ENCODE measurements around the gene SETDB2. TPM values are rescaled to one million over a fixed set of nuclear protein-coding genes. Genes with fewer than 3 reads are reported as not detected.

The SETDB2 gene
- total and polyA plus RNA-seq, 2 of the 13 experiments (the other 11 are each of a cell fraction or from before 2014, with no cell fraction given) = 8.1 to 8.7 TPM

GRCh38 chr13:49495783-49496762, 52.0 kb downstream of the SETDB2 start, which contains the start of gene PHF11 (continued):
- TF ChIP-seq BCL6 (CRISPR knock-in tag; IDR thresholded peaks at IDR 0.05) = peak; percentile 33; the same call in 1 of the 2 replicates
- no peak for TF ChIP-seq ATAD3A (CRISPR knock-in tag; IDR thresholded peaks at IDR 0.05)
- TF ChIP-seq CAMTA2 (CRISPR knock-in tag; IDR thresholded peaks at IDR 0.05; ENCODE audit: borderline replicate concordance) = no peak
- no peak for TF ChIP-seq ZNF282 (IDR thresholded peaks at IDR 0.05; ENCODE audit: partially characterized antibody)
- no peak for TF ChIP-seq RBAK (CRISPR knock-in tag; IDR thresholded peaks at IDR 0.05)
- 0 out of 2 replicates have a peak, but pooled peaks have one; percentile 58 for TF ChIP-seq ZNF296 (CRISPR knock-in tag; conservative IDR thresholded peaks at IDR 0.05)
- TF ChIP-seq SMAD3 (CRISPR knock-in tag; IDR thresholded peaks at IDR 0.05) = no peak
- TF ChIP-seq ZNF431 (CRISPR knock-in tag; IDR thresholded peaks at IDR 0.05; ENCODE audit: borderline replicate concordance, low read depth) = no peak
- TF ChIP-seq SSRP1 (CRISPR knock-in tag; IDR thresholded peaks at IDR 0.05) = no peak
- TF ChIP-seq ZNF101 (CRISPR knock-in tag; IDR thresholded peaks at IDR 0.05; ENCODE audit: borderline replicate concordance, low read depth) = no peak
- no peak; the same call in 1 of the 2 replicates for TF ChIP-seq CBFB (CRISPR knock-in tag; IDR thresholded peaks at IDR 0.05)
- 0 out of 2 replicates have a peak, but pooled peaks have one; percentile 39 for TF ChIP-seq SP2 (CRISPR knock-in tag; IDR thresholded peaks at IDR 0.05)
- TF ChIP-seq ZFX (CRISPR knock-in tag; IDR thresholded peaks at IDR 0.05; ENCODE audit: low read depth) = peak; percentile 77
- no peak for TF ChIP-seq RFX1 (IDR thresholded peaks at IDR 0.05)
- no peak for TF ChIP-seq ZNF775 (CRISPR knock-in tag; IDR thresholded peaks at IDR 0.05; ENCODE audit: borderline replicate concordance)
- TF ChIP-seq ZBTB34 (CRISPR knock-in tag; IDR thresholded peaks at IDR 0.05) = peak; percentile 32; the same call in 1 of the 2 replicates
- TF ChIP-seq GATAD1 (CRISPR knock-in tag; IDR thresholded peaks at IDR 0.05) = 0 out of 2 replicates have a peak, but pooled peaks have one; percentile 6
- TF ChIP-seq HMGXB3 (CRISPR knock-in tag; IDR thresholded peaks at IDR 0.05; ENCODE audit: borderline replicate concordance) = no peak
- TF ChIP-seq HOXA9 (CRISPR knock-in tag; IDR thresholded peaks at IDR 0.05; ENCODE audit: borderline replicate concordance) = no peak
- TF ChIP-seq JUNB (CRISPR knock-in tag; IDR thresholded peaks at IDR 0.05; ENCODE audit: borderline replicate concordance) = no peak
- TF ChIP-seq SIX1 (CRISPR knock-in tag; IDR thresholded peaks at IDR 0.05; ENCODE audit: borderline replicate concordance) = no peak
- TF ChIP-seq HNRNPK (IDR thresholded peaks at IDR 0.05; ENCODE audit: low read depth, low read length, poor library complexity, severe bottlenecking) = no peak
- no peak for TF ChIP-seq HHEX (CRISPR knock-in tag; IDR thresholded peaks at IDR 0.05)
